GM18526 (cell line): ENCODE results near the gene NUFIP2.

Experiments
- POLR2A ChIP-seq: IDR thresholded peaks from 3 replicates; pipeline ENCODE4 v1.6.1; 2011; ENCODE audit not compliant: insufficient read length; ENCODE audit errors: extremely low read depth

NUFIP2 gene

GRCh38 chr17:29219378-29220047 is 74.4 kb downstream of the NUFIP2 start:
- TF ChIP-seq POLR2A = no peak

GRCh38 chr17:29216856-29217255 is 77.1 kb downstream of the NUFIP2 start:
- no peak for TF ChIP-seq POLR2A

- TF ChIP-seq POLR2A = no peak
Observed at GRCh38 chr17:29216181-29216580, 77.8 kb downstream of the NUFIP2 start.

- no peak for TF ChIP-seq POLR2A
Observed at GRCh38 chr17:29215717-29216116, 78.2 kb downstream of the NUFIP2 start.

- TF ChIP-seq POLR2A = no peak
Observed at GRCh38 chr17:29215174-29215573, 78.8 kb downstream of the NUFIP2 start.

- no peak for TF ChIP-seq POLR2A
Observed at GRCh38 chr17:29214215-29215146, 79.5 kb downstream of the NUFIP2 start.

GRCh38 chr17:29212681-29213121 is 81.2 kb downstream of the NUFIP2 start:
- TF ChIP-seq POLR2A = no peak

GRCh38 chr17:29212094-29212631 is 81.8 kb downstream of the NUFIP2 start:
- no peak for TF ChIP-seq POLR2A

GRCh38 chr17:29210879-29211278 is 83.1 kb downstream of the NUFIP2 start:
- no peak for TF ChIP-seq POLR2A

GRCh38 chr17:29209073-29209472 is 84.9 kb downstream of the NUFIP2 start:
- no peak for TF ChIP-seq POLR2A

GRCh38 chr17:29207975-29208374 is 86.0 kb downstream of the NUFIP2 start:
- no peak for TF ChIP-seq POLR2A
